CD4-positive, alpha-beta T cell treated with Interleukin-4 for 1 hour (primary cell): ENCODE measurements around the gene MED29.

Experiments used
- DNase-seq, 2 donors: peaks; one replicate each; pipeline ENCODE4 v3.0.0-alpha.2; 2020 to 2022

Gene MED29, protein sequence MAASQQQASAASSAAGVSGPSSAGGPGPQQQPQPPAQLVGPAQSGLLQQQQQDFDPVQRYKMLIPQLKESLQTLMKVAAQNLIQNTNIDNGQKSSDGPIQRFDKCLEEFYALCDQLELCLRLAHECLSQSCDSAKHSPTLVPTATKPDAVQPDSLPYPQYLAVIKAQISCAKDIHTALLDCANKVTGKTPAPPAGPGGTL

DNA sequence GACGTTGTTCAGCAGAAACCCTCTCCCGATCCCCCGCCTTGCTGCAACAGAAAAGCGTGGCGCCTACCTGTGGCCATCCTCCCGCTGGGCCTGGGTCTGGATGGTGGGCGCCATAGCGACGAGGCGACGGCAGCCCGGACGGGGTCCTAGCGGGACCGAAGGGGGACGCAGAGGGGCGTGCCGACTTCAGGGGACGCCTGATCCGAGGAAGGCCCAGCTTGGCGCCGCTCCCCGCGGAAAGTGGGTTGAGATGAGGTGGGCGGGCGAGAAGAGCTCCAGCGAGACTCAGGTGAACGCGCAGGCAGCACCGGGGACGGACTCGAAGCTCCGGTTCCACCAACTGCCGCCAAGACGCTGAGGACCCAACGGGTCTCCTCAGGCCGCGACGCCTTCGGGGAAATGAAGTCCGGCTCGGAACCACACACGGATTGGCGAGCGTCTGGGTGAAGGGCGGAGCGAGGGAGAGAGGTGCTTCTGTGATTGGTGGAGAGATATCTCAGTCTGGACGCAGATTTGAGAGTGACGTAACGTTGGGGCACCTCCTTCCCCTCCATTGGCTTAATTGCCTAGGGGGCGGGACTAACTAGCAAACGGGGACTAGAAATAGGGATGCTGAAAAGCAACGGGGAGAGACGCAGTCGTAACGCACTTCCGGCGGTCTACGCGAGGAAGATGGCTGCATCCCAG is at the start of gene MED29, which contains the start of gene PAF1:
Gene MED29, plus strand, starts transcription at position 628 of the 687 bp plus-strand sequence. Its CDS starts 45 bp downstream, at position 673.
Gene PAF1, minus strand, starts transcription at position 356 of the 687 bp plus-strand sequence. Its CDS starts 242 bp downstream, at position 114.
- DNase-seq = peak; percentile 100

DNA sequence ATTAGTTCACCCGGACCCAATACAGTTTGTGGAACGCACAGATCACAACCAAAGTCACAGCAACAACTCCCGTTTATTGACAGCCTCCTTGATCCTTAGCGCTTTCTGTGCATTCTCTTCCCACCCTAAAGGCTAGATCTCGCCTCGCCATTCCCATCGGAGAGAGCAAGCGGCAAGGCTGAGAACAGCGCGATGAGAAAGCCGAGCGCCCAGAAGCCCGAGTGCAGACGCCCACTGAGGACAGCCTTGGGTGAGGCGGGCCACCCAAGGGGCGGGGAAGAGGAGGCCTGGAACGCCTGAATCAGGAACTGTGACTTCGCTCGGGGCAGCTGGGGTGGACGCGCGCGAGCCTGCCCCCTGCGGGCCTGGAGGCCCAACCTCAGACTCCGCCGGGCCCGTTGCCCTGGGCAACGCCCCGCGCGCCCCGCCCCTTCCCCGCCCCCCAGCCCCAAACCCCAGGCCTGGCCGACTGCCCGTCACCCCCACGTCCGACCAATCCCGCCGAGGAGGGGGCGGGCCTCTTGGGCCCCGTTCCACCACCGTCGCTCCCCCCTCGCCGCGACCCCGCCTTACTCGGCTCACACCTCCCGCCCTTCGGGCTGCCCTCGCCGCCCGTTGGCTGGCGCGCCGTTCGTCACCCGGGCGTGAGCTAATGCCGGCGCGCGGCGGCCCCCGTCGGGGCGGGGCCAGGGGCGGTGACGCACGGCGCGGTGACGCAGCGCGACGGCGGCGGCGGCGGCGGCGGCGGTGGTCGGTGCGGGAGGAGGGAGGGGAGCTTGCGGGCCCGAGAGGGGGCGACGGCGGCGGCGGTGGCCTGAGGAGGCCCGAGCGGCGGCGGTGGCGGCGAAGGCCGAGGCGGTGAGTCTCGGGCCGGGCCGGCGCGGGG is 49.2 kb upstream of the MED29 start, which contains the start of gene SAMD4B:
Gene SAMD4B, plus strand, starts transcription at position 703 of the 886 bp plus-strand sequence. CDS start 14,473 bp downstream, outside the sequence.
- peak; percentile 99 for DNase-seq

DNA sequence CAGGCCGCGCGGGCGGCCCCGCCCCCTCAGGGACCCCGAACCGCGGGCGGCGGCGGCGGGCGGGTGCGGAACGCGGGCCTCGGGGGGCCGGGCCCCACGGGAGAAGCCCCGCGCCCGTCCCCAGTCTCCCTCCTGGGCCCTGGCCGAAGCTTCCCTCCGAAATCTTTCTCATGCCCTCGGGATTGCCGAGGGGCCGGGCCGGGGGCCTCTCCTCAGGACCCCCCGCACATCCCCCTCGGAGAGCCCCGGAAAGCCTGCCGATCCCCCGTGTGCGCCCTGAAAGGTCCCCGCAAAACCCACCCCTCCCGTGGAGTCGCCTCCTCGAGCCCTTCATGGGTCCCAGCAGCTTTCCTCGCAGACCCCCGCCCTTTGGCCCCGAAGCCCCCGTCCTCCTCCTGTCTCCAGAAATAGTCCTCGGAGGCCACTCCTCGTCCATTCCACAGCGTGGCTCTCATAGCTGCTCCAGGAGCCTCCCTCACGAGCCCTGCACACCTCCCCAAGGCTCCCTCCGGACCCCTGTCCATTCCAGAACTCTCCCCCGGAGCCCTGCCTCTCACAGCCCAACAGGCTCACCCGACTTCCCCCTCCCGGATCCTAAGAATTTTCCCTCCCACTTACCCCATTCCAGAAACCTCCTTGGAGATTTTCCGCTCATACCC is 48.4 kb upstream of the MED29 start:
- DNase-seq = no peak

DNA sequence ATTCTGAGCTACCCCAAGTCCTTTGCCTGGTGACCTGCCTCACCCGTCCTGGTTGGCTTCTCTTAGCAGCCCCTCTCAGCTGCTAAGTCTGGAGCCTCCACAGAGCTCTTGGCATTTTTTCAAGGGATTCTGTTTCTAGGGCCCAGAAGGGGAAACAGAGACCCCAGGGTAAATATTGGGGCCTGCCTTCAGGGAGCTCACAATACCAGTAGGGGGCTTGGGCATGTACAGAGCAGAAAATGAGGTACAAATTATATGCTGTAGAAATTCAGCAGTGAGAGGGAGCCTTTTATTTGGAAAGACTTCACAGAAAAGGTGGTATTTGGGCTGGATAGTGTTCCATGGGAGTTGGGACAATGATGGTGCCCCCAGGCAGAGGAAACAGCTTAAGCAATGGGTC is 45.2 kb upstream of the MED29 start:
- no peak for DNase-seq

DNA sequence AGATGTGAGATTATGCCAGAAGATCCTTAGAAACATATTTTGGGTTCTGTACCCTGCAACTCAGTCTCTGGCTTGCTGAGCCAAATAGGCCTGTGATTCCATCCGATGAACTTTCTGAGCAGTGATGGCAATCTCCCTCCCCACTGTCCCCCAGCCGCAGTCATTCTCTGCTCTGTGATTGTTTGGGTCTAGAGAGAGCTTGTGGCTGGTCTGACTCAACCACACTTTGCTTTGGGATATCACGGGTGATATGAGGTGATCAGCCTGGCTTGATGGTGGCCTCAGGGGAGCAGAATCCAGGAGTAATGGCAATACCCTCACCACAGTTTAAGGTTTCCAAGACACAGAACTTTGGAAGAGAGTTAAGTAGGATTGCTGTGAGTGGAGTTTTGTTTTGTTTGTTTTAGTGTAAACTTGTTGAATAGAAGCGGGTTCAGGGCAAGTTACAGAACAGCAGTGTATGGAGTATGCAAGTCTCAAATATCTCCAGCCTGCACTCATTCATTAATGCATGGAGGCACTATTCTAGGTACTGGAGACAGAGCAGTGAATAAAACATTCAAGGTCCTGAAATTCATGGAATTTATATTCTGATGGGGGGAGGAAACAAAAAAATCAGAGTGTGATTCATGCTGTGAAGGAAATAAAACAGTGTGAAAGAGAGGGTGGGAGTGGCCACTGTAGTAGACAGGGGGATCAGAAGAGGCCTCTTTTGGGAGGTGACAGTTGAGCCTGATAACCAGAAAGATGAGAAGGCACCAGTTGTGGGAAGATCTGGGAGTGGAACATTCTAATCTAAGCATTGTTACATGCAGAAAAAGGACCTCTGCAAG is 43.6 kb upstream of the MED29 start:
- DNase-seq = no peak

DNA sequence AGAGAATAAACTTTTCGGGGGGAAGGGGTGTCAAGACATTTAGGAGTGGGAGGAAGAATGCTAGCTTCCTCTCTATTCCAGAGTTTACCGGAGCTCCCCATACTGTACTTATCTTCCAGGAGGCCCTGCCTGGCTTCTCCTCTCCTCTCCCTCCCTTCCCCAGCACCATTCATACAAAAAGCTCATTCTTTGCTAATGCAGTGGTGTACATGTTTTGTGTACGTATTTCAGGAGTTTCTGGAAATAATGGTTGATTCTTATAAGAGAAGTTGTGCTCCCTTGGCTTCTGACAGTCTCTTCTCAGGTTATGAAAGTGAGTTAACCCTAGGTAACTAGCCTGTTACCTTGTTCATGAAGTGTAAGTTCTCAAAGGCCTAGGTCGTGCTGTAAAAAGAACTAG is 41.9 kb upstream of the MED29 start:
- no peak for DNase-seq

DNA sequence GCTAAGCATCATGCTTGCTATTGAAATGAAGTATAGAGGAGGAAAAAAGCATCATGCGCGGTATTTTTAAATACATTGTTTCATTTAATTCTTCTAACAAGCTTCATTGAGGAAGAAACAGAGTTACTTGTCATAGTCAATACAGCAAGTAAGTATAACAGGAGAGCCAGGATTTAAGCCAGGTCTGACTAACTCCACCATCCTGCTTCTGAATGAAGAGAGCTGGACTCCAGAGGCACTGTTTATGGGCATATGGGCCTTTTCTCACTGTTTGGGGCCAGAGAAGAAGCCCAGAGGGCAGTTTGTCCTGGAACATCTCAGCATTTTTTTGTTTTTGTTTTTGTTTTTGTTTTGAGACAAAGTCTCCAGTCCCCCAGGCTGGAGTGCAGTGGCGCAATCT is 41.0 kb upstream of the MED29 start:
- DNase-seq = no peak

DNA sequence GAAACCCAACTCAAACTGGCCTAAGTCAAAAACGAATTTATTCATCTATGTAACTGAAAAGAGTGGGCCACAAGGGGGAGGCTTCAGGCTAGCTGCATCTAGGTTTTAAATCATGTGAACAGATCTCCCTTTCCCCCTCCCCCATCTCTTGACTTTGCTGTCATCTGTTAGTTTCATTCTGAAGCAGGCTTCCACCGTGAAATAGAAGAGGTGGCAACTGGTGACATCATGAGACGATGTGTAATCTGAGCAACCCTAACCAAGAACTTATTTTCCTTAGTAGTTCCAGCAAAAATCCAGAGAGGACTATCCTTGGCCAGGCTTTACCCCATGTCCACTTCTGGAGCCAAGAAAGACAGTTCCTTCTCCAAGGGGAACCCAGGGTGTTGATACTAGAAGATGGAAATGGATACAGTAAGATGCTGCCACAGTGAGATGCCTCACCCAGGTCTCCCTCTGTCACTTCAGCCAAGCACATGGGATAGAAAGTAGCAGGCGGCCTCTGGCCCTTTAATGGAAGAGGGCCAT is 39.6 kb upstream of the MED29 start:
- DNase-seq = peak; percentile 38 to 52

DNA sequence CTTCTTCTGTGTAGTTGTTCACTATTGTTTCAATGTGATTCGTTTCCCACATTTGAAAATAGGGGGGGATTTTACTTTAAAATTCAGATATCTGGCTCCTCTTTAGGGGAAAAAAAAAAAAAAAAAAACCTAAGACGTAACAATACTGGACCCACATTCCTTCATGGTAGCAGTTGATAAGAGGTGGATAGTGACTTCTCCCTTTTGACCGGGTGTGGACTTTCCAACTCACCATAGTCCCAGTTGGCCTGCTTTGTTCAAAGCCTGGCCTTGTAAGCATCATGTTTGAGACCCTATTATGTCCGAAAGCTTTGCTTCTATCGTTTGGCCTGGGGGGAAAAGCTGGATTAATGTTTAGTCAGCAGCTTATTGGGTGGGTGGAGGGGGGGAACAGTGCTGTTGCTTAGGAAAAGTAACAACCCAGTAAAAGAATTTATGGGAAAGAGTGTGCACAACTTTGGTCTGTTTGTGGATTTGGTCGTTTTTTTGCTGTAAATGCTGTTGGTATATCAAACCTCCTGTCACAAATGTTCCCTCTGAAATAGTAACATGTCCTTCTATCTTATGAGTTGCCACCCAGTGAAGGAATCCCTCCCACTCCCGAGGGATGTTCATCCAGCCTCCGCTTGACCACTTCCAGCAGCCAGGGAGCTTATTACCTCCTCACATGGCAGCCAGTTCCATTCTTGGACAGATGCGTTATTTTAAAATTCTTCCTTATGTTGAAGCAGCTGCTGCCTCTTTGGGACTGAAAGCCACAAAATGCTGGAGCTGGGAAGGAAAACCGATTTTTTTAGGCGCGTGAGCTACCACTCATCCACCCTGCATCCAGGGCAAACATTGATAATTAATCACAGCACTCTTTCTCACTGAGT is 38.6 kb upstream of the MED29 start:
- DNase-seq = no peak

DNA sequence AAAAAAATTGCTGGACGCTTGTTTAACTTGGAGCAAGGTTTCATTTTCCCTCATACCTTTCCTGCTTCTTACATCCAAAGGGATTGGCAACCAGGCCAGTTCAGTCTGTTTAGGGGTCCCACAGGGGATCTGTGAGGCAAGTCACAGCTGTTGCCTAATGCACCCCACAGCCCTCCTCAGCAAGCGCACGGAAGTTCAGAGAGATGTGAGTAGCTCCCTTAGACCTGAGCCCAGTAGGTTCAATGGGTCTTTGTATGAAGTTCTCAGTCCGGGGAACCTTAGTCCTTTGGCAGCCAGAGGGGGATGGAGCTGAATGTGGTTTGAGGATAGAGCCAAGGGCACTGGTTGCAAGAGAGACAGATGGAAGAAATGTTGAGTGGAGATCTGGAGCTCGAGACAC is 35.9 kb upstream of the MED29 start:
- DNase-seq = no peak

DNA sequence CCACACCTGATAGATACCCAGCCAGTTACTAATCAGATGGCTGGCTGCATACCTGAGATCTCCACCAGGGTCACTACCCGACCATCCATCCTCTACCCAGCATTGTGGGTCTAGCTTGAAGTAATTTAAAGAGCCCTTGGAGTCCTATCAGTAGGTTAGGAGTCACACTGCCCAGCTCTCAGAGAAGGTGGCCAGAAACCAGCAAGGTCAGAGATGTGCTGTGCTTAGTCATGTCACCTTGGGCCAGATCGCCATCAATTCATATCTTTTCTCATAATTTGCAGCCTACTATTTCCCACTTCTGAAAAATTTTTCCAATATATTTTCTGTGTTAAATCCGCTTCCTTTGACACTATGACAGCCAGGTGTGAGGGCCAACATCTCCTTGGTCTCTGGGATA is 35.1 kb upstream of the MED29 start:
- DNase-seq = no peak

DNA sequence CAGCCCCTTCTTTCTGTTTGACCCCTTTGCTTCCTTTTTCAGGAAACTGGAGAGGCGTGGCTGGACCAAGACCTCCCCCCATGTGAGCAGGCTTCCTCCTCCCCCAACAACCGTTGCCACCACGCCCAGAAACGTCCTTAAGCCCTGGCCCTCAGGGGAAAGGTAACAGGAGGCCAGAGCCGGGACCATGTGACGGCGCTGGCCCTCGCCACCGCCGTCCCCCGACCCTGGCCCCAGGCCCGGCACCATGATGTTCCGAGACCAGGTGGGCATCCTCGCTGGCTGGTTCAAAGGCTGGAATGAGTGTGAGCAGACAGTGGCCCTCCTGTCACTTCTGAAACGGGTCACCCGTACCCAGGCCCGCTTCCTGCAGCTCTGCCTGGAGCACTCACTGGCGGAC is 34.5 kb upstream of the MED29 start:
- DNase-seq = no peak

DNA sequence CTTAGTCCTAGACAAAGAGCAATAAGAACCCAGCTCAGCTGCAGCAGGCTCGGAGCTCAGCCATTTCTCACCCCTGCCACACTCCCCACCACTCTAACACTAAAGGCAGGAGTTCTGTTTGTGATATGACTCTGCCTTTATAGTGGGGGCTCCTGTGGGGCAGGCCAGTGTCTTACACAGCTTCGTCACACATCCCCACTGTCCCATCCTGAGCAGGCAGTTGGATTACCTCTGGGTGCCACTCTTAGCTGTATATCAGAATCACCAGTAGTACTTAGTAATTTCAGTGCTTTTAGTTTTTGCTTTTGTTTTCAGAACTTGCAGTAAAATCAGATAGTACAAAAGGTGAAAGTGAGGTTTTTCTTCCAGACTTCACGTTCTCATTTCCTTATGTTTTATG is 32.2 kb upstream of the MED29 start:
- DNase-seq = no peak

DNA sequence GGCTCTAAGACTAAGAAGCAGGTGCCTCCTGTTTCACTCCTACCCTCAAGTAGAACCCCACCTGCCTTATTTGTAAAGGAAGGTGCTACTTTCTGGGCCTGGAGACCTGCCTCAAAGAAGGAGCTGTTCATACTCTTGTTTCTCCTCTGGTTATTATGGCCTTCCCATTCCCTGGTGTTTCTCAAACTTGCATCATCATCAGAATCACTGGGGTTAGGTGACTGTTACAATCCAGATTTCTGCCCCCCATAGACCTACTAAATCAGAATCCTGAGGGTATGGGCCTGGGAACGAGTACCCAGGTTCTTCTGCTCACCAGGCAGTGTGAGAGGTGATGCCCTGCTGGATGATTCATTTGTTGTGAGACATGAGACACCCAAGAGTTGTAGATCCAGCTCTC is 30.6 kb upstream of the MED29 start:
- no peak for DNase-seq

DNA sequence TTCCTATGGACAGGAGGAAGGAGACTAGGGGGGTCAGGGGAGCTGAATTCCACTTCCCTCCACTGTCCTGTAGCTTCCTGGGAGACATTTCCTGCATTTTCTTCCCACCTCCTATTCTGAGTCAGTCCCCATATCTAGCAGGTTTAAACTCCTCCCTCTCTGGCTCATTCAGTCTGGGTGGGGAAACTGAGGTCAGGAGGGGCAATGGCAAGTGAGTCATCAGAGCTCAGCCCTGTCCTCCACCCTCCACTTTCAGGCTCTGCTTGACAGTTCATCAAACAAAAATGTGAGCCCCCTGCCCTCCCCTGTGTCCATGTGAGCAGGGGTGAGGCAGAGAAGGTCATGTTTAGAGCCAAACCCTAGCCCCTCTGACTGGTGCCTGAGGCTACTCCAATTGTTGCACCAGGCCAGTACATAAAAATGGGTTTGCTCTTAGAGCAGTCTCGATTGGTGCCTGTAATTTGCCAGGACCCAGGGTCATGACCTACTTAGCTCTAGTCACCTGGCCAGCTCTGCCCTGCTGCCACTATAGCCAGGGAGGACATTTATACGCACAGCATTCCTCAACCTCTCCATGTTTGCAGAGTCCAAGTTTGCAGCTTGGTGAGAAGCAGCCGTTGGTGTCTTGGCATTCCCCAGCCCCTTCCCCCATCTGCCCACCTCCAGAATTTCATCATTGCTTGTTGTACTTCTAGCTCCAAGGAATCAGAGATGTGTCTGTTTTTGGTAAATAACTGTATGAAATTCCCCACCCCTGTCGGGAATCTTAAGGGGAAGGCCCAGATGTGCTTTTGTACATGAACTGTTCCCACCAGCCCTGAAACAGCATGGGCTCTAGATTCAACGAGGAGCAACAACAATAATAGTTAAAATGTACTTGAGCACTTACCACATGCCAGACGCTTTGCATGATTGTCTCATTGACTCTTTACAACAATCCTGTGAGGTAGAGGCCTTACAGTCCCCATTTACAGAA is 28.2 kb upstream of the MED29 start:
- DNase-seq = no peak

DNA sequence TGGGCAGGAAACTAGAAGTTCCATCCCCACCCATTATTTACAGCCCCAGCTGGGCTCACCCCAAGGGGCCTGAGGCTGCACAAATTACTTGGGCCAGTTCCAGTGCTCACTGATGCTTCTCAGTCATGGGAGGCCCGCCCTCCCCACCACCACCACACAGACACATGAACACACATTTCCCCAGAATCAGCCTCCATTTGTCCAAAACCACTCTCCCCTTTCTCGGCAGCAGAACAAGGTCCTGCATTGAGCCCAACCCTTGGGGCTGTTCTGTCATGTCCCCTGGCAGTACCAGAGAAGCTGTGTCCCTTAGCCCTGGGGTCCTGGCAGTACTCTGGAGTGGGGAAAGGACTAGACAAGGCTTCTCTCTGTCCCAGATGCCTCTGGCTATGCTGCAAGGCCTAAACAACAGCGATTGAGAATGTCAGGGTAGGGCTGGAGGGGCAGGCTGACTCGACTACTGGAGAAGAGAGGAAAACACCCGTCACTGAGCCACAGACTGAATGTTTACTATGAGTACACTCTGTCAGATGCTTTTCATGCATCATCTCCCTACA is 27.2 kb upstream of the MED29 start:
- peak in 1 of 2 donors; percentile 35 for DNase-seq

DNA sequence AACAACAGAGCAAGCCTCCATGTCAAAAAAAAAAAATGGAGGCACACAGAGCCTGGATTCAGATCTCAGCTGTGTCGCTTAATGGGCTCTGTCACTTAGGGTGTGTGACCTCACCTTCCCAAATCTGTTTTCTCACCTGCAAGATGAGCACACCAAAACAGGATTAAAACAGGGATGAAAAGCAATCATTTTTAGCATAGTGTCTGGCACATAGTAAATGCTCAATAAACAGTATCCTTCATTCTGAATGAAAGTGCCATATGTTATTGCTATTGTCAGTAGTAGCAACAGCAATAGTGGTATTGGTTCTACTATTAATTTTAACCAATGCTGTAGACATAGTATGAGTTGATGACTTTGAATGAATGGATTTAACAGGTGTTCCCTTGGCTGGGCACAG is 25.6 kb upstream of the MED29 start:
- no peak for DNase-seq

DNA sequence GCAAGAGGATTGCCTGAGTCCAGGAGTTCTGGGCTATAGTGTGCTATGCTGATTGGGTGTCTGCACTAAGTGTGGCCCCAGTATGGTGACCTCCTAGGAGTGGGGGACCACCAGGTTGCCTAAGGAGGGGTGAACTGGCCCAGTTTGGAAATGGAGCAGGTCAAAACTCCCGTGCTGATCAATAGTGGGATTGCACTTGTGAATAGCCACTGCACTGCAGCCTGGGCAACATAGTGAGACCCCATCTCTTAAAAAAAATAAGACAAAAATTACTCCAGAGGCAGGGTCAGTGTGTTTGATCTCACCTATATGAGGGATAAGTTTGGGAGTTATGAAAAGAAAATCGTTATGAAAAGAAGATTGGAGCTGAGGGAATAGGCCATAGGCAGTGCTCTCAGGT is 22.0 kb upstream of the MED29 start:
- DNase-seq = no peak

DNA sequence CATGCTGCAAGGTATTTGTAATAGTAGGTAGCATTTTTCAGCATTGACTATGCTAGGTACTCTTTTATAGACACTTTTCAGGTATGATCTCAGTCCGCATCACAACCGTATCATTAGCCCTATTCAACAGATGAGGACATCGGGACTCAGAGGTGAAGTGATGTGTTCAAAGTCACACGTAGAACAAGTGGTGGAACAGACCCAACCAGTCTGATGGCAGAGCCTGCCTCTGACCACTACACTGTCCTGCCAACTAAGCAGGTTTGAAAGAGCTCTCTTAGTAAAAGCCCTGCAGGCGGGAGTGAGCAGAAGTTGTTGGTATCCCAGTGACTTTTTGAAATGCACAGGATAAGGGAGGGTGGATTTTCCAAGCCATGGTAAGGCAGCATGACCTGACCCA is 20.4 kb upstream of the MED29 start:
- DNase-seq = no peak
